Breast epithelium (tissue), 3 donors: ENCODE data around the gene FHOD3.

Source experiments
- CTCF ChIP-seq, 3 donors: fragments of 450-650 bp; IDR thresholded peaks; one replicate each; pipeline ENCODE4 v1.5.1; 2016 to 2017; ENCODE audit warnings: antibody characterized with exemption in 3 of 3, mild to moderate bottlenecking in 3 of 3, moderate library complexity in 3 of 3
- POLR2A ChIP-seq: fragments of 450-650 bp; IDR thresholded peaks from one replicate; pipeline ENCODE4 v1.6.1; 2016; ENCODE audit warnings: antibody characterized with exemption, mild to moderate bottlenecking, moderate library complexity

- TF ChIP-seq CTCF (IDR thresholded peaks at IDR 0.05) (no peak), POLR2A (no peak)
These were observed 463.1 kb downstream of the FHOD3 start for GRCh38 chr18:36760598-36760997.
